Fibroblast of skin of right quadriceps (primary cell): ENCODE data around the gene PANK4.
A peak's percentile ranks its signal among the peaks of the same experiment; 100 is the strongest.

ENCODE experiments used
- DNase-seq: peaks from one replicate; pipeline ENCODE4 v3.0.0-alpha.2; 2013

PANK4 gene

DNA sequence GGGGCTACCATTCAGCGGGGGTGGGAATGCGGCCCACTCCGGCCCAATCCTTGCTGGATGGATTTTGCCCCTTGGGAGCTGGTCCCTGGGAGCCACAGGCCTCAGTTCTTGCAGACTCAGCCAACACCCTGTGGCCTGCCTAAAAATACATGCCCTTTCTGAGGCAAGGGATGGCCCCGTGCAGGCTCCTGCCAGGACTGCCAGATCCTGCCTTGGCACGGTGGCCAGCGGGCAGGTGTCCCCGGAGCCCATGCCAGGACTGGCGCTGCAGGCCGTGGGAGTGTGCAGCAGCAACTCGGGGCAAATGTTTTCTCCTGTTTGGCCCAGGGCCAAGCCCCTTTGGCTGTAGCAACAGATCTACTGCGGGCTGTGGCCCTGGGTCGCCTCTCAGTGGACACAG is 1.6 kb upstream of the PANK4 start:
- DNase-seq: no peak

- DNase-seq: no peak
Observed at GRCh38 chr1:2527556-2527860, 1.1 kb upstream of the PANK4 start.

DNA sequence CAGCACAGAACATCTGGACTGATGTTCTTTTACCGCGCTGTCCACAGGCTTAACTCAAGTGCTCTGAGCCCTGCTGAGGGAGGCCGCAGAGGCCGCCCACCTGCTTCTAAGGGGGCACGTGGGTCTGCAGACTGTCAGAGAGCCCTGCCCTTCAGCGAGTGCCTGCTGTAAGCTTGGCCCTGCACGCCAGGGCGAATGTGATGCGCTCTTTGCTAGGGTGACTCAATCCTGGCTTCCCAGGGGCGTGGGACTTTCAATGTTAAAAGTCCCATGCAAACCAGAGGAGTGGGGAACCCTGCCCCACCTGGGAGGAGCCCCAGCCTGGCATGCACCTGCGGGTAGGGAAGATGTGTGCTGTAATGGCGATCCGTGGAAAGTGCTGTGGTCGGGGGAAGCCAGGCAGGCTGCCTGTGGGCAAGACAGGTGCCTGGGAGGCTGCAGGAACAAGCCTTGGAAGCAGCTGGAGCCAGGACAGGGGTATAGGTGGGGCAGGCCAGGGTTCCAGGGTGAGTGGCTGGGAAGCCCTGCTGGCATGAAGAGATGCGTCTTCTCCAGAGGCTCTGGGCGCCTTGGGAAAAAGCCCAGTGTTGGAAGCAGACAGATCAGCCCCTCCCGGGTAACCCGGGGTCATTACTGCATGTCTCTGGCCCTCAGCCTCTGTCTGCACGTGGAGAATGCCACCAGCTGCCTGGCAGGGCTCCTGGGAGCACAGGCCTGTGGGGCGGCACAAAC is 594 bp upstream of the PANK4 start:
- DNase-seq: peak; percentile 18

GRCh38 chr1:2525572-2525919 is 850 bp downstream of the PANK4 start:
- no peak for DNase-seq

GRCh38 chr1:2523891-2524609 is 2.3 kb downstream of the PANK4 start:
- no peak for DNase-seq

DNA sequence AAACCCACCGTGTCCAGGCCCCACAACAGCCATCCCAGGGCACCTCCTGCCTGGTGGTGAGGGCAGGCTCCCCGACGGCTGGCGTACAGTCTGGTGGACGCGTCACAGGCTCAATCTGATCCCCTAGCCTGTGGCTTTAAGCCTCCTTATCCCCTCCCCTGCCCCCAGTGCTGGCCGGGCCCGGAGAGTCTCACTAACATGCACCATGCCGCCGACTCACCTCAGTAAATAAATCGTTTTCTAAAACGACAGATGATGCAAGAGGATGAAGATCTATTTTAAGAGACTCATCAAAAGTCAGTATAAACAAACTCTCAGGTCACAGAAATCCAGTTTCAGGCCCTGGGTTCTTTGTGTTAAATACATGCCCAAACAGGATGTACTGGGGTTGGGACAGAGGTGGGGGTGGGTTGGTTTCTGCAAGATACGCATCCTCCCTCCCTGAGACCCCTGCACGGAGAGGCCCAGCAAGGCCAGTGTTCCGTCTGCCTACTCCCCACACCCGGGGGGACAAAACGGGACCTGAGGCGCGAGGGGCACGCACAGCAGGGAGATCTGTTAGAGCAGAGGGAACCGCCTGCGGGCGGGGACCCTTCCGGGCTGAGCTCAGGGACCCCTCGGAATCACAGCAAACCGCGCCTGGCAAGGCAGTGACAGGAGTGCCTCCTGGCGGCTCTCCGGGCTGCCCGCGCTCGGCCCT is 3.1 kb downstream of the PANK4 start:
- DNase-seq: peak; percentile 29

- no peak for DNase-seq
Observed at GRCh38 chr1:2522230-2522629, 4.2 kb downstream of the PANK4 start.

- DNase-seq: no peak
Observed at GRCh38 chr1:2520806-2521205, 5.6 kb downstream of the PANK4 start.

DNA sequence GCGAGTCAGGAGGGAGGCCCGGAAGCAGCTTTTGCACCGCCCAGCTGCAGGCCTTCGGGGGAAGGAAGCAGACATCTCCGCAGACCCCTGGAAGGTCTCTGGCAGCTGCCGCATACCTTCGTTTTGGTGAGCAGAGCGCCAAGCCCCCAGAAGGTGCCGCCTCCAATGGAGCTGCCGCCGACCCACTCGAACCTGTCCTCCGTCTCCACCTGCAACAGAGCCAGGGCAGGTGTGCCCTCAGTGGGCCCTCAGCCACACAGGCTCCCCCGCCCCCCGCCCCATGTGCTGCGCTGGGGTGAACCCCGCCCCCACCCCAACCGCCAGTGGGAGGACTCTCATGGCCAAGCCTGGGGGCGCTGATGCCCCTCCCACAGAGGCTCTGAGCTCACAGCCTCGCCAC is 6.2 kb downstream of the PANK4 start:
- DNase-seq: no peak

DNA sequence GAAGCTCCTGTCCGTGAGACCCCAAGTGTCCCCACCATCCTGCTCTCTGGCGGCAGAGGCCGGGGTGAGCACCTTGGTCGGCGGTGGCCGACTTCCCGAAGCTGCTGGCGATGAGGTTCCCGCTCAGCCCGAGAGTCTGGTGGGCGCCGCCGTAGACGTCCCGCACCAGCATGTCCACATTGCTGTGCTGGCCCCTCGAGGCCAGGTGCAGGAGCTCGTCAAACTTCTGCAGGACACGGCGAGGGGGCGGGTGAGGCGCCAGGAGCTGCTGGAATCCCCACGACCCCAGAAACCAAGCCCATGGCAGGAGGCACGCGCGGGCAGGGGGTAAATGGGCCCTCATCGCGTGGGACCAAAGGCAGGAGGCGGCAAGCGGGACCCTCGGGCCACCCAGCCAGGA is 6.7 kb downstream of the PANK4 start:
- no peak for DNase-seq

GRCh38 chr1:2519029-2519685 is 7.2 kb downstream of the PANK4 start:
- no peak for DNase-seq

GRCh38 chr1:2518528-2518927 is 7.9 kb downstream of the PANK4 start:
- DNase-seq: no peak

- DNase-seq: no peak
Observed at GRCh38 chr1:2517966-2518365, 8.4 kb downstream of the PANK4 start.

GRCh38 chr1:2516946-2517345 is 9.4 kb downstream of the PANK4 start:
- no peak for DNase-seq

- no peak for DNase-seq
Observed at GRCh38 chr1:2516124-2516523, 10.3 kb downstream of the PANK4 start.

DNA sequence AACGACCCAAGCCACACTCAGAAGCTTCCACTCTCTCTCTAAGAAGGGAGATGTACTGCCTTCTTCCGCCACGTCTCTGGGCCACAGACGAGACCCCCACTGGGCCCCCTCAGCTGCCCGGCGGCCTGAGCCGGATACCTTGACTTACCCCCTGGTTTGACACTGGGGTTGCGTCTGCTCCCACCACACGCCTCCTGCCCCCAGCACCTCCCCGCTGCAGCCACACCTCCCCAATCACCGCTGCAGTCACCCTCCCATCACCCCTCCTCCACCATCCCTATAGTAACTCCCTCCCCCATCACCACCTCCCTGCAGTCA is 10.7 kb downstream of the PANK4 start:
- DNase-seq: no peak

DNA sequence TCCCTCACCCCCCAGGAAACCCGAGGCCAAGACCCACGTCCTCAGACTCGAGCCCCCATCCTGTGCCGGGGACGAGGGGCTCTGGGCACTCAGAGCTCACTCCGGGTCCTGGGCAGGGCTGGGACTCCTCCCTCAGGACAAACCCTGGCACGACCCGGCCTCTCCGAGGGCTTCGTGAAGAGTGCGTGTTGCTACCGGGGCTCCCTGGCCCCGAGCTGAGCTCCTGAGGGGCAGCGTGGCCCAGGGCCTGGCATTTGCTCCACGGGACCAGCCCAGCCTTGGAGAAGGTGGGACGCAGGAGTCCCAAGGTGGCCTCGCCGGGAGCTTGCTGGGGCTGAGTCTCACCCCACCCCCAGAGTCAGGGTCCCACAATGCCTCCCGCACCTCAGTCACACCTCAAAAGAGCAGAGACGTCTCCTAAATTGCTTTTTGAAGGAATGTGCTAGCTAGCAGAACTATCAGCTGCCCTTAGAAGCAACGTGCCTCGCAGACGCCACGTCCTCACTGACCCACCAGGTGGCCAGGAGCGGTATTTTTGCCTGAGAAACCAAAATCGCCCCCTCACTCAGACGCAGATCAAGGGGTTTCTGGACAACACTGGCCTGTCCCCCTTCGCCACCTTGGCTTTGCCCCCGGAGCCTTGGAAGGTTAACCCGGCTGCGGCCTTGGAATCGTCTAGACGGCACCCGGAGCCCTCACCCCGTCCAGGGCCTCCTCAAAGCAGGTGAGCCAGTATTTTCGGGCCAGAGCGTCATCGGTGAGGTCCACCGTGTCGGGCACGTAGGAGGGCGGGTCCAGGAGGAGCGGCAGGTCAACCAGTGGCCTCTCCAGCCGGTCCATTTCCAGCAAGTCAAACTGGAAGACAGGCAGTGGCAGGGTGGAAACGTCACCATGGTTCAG is 11.3 kb downstream of the PANK4 start:
- no peak for DNase-seq

DNA sequence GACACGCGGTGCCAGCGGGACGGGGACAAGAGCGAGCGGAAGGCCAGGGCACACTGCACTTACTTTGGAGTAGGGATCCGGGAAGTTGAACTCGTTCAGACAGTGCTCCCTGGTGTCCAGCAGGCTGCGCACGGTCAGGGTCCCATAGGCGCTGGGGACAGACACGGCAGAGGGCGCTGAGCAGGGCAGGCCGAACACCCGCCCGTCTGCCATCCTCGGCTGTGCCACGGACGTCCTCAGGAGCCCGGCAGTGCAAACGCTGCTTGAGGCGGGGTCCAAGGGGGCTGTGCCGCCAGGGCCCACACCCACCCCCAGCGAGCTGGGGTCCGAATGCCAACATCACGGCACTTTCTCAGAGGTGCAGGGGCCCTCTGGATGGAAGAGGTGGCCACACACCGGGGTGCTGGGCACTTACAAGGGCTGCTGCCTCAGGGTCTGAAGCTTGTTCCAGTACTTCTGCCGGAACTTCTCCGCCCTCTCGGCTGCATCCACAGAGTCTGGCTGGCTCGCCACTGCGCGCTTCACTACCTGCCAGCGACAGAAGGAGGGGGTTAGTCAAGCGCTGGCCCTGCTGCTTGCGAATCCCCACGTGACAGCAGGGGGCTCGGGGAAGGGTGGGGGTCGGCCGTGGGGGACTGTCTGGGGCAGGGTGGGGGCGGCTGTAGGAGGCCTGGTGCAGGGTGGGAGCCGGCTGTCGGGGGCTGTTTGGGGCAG is 12.3 kb downstream of the PANK4 start:
- no peak for DNase-seq

DNA sequence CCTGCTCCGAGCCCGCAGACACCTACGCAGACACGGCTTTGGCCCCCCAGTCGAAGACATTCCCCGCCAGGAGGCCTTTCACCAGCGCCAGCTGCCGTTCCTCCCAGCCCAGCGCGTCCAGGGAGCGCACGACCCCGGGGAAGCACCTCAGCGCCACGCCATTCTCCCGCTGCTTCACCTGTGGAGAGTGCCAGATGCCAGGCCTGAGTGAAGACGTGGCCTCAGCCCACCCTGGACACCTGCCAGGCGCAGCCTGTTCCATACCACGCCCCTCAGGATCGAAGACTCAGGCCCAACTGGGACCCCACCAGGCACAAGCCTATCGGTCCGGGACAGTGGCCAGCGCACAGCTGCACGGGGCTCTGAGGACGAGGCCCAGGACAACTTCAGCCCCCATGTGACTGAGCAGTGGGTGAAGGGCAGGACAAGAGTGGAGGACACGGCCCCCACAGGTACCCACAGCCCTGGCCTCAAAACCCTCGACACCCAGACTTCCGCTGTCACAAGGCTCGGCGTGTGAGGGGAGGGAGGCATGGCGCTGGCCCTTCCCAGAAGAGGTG is 13.5 kb downstream of the PANK4 start:
- no peak for DNase-seq

GRCh38 chr1:2510366-2511155 is 15.8 kb downstream of the PANK4 start:
- DNase-seq: no peak

GRCh38 chr1:2509589-2509988 is 16.8 kb downstream of the PANK4 start:
- no peak for DNase-seq
